ENCODE data around the gene GCLM.

The GCLM gene

GRCh38 chr1:93888900-93889299 is 20.3 kb downstream of the GCLM start:
- Histone ChIP-seq H3K9ac (no peak overlapping the region), H3K79me2 (no peaks in the 10 kb centered on the region), H3K4me3 (ENCODE audit: low read depth, low read length) (no peak overlapping the region), H3K9me3 (ENCODE audit: control insufficient read depth, low read length) (no peaks in the 10 kb centered on the region), H3K4me1 (no peaks in the 10 kb centered on the region), H3K4me2 (ENCODE audit: low read length) (no peak overlapping the region), H2AFZ (no peak overlapping the region), H3K27ac (no peak overlapping the region), H3K36me3 (ENCODE audit: control insufficient read depth, insufficient read depth, low read length) (no peaks in the 10 kb centered on the region), H3K27me3 (ENCODE audit: control insufficient read depth, insufficient read depth, low read length) (no peaks in the 10 kb centered on the region)
- TF ChIP-seq CTCF (IDR thresholded peaks at IDR 0.05), result no peak

- H3K27ac ChIP-seq, result no peak overlapping the region
- H3K36me3 ChIP-seq (ENCODE audit: control insufficient read depth, insufficient read depth, low read length), result no peaks in the 10 kb centered on the region
- no peak overlapping the region for H3K4me3 ChIP-seq (ENCODE audit: low read depth, low read length)
- no peak overlapping the region for H3K4me2 ChIP-seq (ENCODE audit: low read length)
- no peaks in the 10 kb centered on the region for H3K9me3 ChIP-seq (ENCODE audit: control insufficient read depth, low read length)
- H3K27me3 ChIP-seq (ENCODE audit: control insufficient read depth, insufficient read depth, low read length), result no peaks in the 10 kb centered on the region
- peaks cover 3% of the 10 kb centered on the region for H3K79me2 ChIP-seq
- no peak for TF ChIP-seq CTCF (IDR thresholded peaks at IDR 0.05)
- no peak overlapping the region for H3K9ac ChIP-seq
- no peak overlapping the region for H2AFZ ChIP-seq
- no peaks in the 10 kb centered on the region for H3K4me1 ChIP-seq
Observed at GRCh38 chr1:93882269-93882668, 27.0 kb downstream of the GCLM start.

- H3K4me1 ChIP-seq, result no peaks in the 10 kb centered on the region
- no peaks in the 10 kb centered on the region for H3K9me3 ChIP-seq (ENCODE audit: control insufficient read depth, low read length)
- no peak overlapping the region for H3K27ac ChIP-seq
- H3K36me3 ChIP-seq (ENCODE audit: control insufficient read depth, insufficient read depth, low read length), result no peaks in the 10 kb centered on the region
- no peak overlapping the region for H3K9ac ChIP-seq
- no peak for TF ChIP-seq CTCF (IDR thresholded peaks at IDR 0.05)
- no peak overlapping the region for H3K4me2 ChIP-seq (ENCODE audit: low read length)
- peaks cover 3% of the 10 kb centered on the region for H3K79me2 ChIP-seq
- H3K27me3 ChIP-seq (ENCODE audit: control insufficient read depth, insufficient read depth, low read length), result no peaks in the 10 kb centered on the region
- H2AFZ ChIP-seq, result no peak overlapping the region
- H3K4me3 ChIP-seq (ENCODE audit: low read depth, low read length), result no peak overlapping the region
Observed at GRCh38 chr1:93880731-93881130, 28.5 kb downstream of the GCLM start.

GRCh38 chr1:93878889-93879586 is 30.2 kb downstream of the GCLM start, which contains the start of gene DNTTIP2:
Gene DNTTIP2 (minus strand): TSS chr1:93879206. CDS start chr1:93879148, 58 bp downstream.
- no peak for TF ChIP-seq CTCF (IDR thresholded peaks at IDR 0.05)
- Histone ChIP-seq H2AFZ (peak within 1 kb of the TSS; percentile 93), H3K4me3 (ENCODE audit: low read depth, low read length) (peak within 1 kb of the TSS; percentile 78), H3K4me2 (ENCODE audit: low read length) (peak within 1 kb of the TSS; percentile 63), H3K4me1 (no peaks in the 10 kb centered on the region), H3K36me3 (ENCODE audit: control insufficient read depth, insufficient read depth, low read length) (no peaks in the 10 kb centered on the region), H3K9ac (peak within 1 kb of the TSS; percentile 37), H3K27ac (peak within 1 kb of the TSS; percentile 90), H3K27me3 (ENCODE audit: control insufficient read depth, insufficient read depth, low read length) (no peaks in the 10 kb centered on the region), H3K9me3 (ENCODE audit: control insufficient read depth, low read length) (no peaks in the 10 kb centered on the region), H3K79me2 (peaks cover 3% of the 10 kb centered on the region)

- Histone ChIP-seq H3K4me1 (no peaks in the 10 kb centered on the region), H3K36me3 (ENCODE audit: control insufficient read depth, insufficient read depth, low read length) (no peaks in the 10 kb centered on the region), H2AFZ (peak overlapping the region; percentile 93), H3K27me3 (ENCODE audit: control insufficient read depth, insufficient read depth, low read length) (no peaks in the 10 kb centered on the region), H3K27ac (peak overlapping the region; percentile 90), H3K9me3 (ENCODE audit: control insufficient read depth, low read length) (no peaks in the 10 kb centered on the region), H3K4me2 (ENCODE audit: low read length) (peak overlapping the region; percentile 63), H3K79me2 (peaks cover 3% of the 10 kb centered on the region), H3K4me3 (ENCODE audit: low read depth, low read length) (peak overlapping the region; percentile 78), H3K9ac (peak overlapping the region; percentile 37)
- TF ChIP-seq CTCF (IDR thresholded peaks at IDR 0.05), result no peak
Observed at GRCh38 chr1:93878501-93878888, 30.7 kb downstream of the GCLM start.

All from parathyroid adenoma (tissue), 2 donors.